Activated naive CD4-positive, alpha-beta T cell treated with anti-CD3 and anti-CD28 coated beads, Interleukin-2, amount 50 U/mL, for 72 hours (primary cell): ENCODE measurements around the gene FAM187B. TPM values are rescaled to one million over a fixed set of nuclear protein-coding genes. Genes with fewer than 3 reads are reported as not detected.
"Not testable (repeated sequence)": the region's sequence is repeated elsewhere in the genome, so short reads cannot be mapped to it uniquely, and the experiment has no call there.

Experiments
- ATAC-seq, 2 donors: fragments of 150-1000 bp; cut with Tn5 transposase; 2 replicates each; pipeline ENCODE4 v1.10.0; 2021; ENCODE audit warnings: mild to moderate bottlenecking in 2 of 2, moderate library complexity in 2 of 2
- DNase-seq, 2 donors: peaks; one replicate each; pipeline ENCODE4 v3.0.0; 2021 to 2022; ENCODE audit warnings: low spot score in 2 of 2
- H3K27ac Mint-ChIP-seq, 2 donors: one replicate each; pipeline ENCODE4 v1.8.0; 2022; ENCODE audit warnings: mild to moderate bottlenecking in 2 of 2, mixed read lengths in 2 of 2
- H3K36me3 Mint-ChIP-seq, 2 donors: one replicate each; pipeline ENCODE4 v1.8.0; 2022; ENCODE audit warnings: mixed read lengths in 2 of 2
- H3K9me3 Mint-ChIP-seq, 2 donors: one replicate each; pipeline ENCODE4 v1.8.0; 2022; ENCODE audit warnings: mixed read lengths in 2 of 2
- total RNA-seq, 2 donors: library from RNA; stranded (reverse); gene quantifications; one replicate each; pipeline ENCODE4 v1.2.3, GENCODE V29; 2022

Gene FAM187B
- total RNA-seq, 2 donors from 2014 or later: not detected

DNA sequence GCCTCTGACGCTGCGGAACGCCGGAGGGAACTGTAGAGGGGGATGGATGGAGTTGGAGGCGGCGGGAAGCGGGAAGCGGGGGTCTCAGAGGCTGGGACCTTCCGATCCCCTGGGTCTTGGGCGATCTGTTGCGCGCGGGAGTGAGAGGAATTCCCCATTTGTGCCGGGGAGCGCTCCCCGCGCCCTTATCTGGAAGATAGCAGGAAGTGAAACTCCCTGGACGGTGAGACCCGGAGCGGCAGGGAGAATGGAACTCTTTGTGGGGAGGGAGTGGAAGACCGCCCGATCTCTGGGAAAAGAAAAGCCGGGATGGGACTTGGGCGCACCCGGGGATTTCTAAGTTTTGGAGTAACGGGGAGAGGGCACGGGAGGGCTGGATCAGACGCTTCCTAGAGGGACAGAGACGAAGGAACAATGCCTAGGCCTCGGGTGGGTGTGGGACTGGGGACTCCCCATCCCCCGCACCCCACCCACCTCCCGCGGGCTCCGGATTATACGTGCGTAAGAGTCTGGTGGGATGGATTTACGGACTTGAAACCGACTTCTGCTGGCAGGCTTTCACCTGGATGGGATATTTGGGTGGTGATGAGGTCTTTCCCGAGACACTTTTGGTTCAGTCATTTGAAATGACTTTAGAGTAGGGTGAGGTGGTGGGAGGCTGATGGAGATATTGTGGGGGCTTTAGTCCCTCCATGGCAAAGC, 20.8 kb upstream of the FAM187B start:
- H3K36me3 Mint-ChIP-seq: peaks cover 8 to 37% of the 10 kb centered on the region in 2 donors
- peak overlapping the region; percentile 63 to 94 for H3K27ac Mint-ChIP-seq
- H3K9me3 Mint-ChIP-seq: peaks cover 5% of the 10 kb centered on the region in 2 donors
- ATAC-seq (no peak), DNase-seq (peak in 1 of 2 donors; percentile 57)

DNA sequence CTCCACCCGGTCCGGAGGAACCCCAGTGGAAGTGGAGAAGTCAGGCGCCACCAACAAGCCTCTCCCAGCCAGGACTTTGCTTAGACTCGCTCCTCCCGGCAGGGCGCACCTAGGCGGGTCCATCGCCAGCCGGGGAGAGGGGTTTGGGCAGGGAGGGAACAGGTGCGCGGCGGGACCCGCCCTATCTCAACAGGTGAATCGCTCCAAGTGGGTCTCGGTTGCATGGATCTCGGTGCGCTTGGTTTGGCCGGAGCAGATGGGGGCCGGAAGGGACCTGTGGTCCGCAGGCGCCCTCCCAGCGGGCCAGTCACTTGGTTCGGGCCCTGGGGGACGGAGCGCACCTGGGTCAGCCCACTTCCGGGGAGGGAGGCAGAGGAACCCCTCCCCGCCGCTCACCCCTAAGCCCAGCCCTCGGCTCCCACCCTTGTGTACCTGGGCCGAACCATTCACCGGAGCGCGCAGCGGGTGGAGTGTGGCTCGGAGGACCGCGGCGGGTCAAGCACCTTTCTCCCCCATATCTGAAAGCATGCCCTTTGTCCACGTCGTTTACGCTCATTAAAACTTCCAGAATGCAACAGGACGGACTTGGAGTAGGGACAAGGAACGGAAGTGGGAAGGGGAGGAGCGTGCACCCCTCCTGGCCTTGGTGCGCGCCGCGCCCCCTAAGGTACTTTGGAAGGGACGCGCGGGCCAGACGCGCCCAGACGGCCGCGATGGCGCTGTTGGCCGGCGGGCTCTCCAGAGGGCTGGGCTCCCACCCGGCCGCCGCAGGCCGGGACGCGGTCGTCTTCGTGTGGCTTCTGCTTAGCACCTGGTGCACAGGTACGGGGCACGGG, 20.0 kb upstream of the FAM187B start, which contains the start of gene LSR:
Gene LSR, plus strand, starts transcription at position 693 of the 836 bp plus-strand sequence. Its CDS starts 21 bp downstream, at position 714.
- Mint-ChIP-seq H3K27ac (peak within 1 kb of the TSS; percentile 63 to 97), H3K9me3 (peaks cover 5 to 10% of the 10 kb centered on the region in 2 donors)

DNA sequence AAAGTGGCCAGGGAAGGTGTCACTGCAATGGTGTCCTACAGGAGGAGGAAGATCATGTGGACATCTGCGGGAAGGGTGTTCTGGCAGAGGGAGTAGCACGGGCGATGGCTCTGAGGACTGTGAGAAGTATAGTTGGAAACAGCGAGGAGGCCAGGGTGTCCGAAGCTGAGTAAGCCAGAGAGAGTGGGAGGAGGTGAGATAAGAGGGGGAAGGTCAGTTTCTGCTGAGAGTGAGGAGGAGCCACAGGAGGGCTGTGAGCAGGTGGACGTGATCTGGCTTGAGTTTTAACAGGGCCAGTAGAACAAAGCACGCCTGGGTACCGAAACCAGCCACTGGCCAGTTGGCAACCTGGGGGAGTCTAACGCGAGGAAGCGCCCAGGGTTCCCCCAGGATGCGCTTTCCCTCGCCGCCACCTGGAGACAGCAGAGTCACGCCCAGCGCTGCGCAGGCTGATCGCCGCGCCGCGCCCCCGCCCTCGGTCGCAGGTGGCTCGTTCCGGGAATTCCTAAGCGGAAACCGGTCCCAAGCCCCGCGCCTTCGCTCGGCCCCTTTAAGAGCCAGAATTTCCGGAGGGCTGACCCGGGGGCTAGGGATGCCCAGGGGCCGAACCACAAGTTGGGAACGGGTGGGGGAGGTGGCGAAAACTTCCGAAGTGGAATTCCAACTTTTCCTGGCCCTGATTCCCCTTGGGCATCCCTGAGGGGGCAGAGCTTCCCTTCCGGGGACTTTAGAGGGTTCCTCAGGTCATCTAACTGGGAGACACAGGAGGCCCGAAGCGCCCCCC, 19.2 kb upstream of the FAM187B start:
- Mint-ChIP-seq H3K36me3 (peaks cover 12 to 44% of the 10 kb centered on the region in 2 donors), H3K27ac (peak overlapping the region; percentile 62 to 63), H3K9me3 (peaks cover 5 to 12% of the 10 kb centered on the region in 2 donors)
- ATAC-seq (peak; percentile 52 to 75), DNase-seq (peak; percentile 53 to 71)

More for the DNA sequence above, 20.0 kb upstream of the FAM187B start, which contains the start of gene LSR:
- ATAC-seq (peak; percentile 74 to 93), DNase-seq (peak; percentile 65 to 77)
- H3K36me3 Mint-ChIP-seq: peaks cover 12 to 43% of the 10 kb centered on the region in 2 donors

DNA sequence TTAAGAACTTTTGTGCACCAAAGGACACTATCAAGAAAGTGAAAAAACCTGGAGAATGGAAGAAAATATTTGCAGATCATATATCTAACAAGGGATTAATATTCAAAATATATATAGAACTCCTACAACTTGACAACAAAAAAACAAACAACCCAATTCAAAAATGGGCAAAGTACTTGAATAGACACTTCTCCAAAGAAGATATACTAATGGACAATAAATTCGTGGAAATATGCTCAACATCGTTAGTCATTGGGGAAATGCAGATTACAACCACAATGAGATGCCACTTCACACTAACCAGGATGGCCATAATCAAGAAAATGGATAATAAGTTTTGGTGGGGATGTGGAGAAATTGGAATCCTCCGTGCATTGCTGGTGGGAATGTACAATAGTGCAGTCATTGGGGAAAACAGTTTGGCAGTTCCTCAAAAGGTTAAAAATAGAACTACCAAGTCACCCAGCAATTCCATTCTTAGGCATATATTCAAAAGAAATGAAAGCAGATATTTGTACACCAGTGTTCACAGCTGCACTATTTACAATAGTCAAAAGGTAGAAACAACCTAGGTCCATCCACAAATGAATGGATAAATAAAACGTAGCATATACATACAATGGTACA, 18.0 kb upstream of the FAM187B start:
- ATAC-seq (no peak), DNase-seq (no peak)
- Mint-ChIP-seq H3K36me3 (peaks cover 12 to 50% of the 10 kb centered on the region in 2 donors), H3K9me3 (peaks cover 5 to 18% of the 10 kb centered on the region in 2 donors), H3K27ac (no peak overlapping the region)

DNA sequence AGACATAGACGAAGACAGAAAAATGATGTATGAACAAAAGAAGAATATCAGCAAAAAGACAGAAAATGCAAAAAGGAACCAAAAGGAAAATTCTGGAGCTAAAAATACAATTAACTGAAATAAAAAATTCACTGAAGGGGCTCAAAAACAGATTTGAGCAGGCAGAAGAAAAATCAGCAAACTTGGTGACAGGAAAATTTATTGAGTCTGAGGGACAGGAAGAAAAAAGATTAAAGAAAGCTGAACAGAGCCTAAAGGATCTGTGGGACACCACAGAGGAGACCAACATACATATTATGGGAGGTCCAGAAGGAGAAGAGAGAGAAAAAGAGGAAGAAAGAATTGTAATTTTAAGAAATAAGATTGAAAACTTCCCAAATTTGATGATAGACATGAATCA, 12.9 kb upstream of the FAM187B start:
- Mint-ChIP-seq H3K36me3 (peaks cover 14 to 43% of the 10 kb centered on the region in 2 donors), H3K27ac (no peak overlapping the region), H3K9me3 (peaks cover 12 to 34% of the 10 kb centered on the region in 2 donors)
- ATAC-seq: no peak
- no peak for DNase-seq

DNA sequence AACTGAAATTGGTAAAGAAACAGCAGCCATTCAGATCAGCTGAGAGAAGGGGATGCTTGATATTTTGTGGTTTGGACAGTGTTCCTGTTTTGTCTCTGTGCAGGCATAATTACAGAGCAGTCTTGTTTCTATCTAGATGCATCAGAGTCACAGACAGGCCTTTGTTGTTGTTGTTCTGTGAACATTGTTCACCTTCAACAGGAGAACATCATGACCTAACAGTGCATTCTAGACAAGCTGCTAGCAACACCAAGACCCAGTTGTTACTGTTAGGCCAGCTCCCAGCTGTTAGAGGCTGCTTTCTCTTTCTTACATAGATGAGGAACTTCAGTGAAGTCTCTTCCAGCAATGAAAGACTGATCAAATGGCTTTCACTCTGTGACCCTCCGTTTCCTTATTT, 11.8 kb upstream of the FAM187B start:
- Mint-ChIP-seq H3K36me3 (peaks cover 14 to 44% of the 10 kb centered on the region in 2 donors), H3K9me3 (peaks cover 12 to 34% of the 10 kb centered on the region in 2 donors), H3K27ac (peak overlapping the region in 1 of 2 donors; percentile 67)
- DNase-seq: no peak
- ATAC-seq: peak; percentile 60 to 87

DNA sequence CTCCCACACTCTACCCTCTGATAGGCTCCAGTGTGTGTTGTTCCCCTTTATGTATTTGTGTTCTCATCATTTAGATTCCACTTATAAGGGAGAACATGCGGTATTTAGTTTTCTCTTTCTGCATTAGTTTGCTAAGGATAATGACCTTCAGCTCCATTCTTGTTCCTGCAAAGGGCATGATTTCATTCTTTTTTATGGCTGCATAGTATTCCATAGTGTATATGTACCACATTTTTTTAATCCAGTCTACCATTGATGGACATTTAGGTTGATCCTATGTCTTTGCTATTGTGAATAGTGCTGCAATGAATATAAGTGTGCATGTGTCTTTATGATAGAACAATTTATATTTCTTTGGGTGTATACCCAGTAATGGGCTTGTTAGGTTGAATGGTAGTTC, 11.1 kb upstream of the FAM187B start:
- H3K27ac Mint-ChIP-seq: peak overlapping the region in 1 of 2 donors; percentile 67
- DNase-seq, ATAC-seq: not testable (repeated sequence)
- H3K9me3 Mint-ChIP-seq: peaks cover 10 to 31% of the 10 kb centered on the region in 2 donors
- H3K36me3 Mint-ChIP-seq: peaks cover 14 to 46% of the 10 kb centered on the region in 2 donors

DNA sequence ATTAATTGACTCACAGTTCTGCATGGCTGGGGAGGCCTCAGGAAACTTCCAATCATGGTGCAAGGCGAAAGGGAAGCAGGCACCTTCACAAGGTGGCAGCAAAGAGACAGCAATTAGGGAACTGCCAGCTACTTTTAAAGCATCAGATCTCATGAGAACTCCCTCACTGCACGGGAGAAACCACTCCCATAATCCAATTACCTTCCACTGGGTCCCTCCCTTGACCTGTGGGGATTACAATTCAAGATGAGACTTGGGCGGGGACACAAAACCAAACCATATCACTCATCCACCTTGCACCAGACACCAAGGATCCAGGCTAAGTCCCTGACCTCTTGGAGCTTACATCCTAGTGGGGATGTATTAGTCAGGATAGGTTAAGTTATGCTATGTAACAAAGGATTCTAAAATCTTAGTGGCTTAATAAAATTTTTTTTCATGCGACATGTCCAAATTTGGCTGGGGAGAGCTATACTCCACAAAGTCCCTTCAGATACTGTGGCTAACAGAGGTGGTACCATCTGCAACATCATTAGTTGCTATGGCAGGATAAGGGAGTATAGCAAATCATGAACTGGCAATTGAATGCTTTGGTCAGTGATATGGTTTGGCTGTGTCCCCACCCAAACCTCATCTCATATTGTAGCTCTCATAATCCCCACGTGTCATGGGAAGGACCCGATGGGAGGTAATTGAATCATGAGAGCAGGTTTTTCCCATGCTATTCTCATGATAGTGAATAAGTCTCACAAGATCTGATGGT, 8.3 kb upstream of the FAM187B start:
- peaks cover 10 to 38% of the 10 kb centered on the region in 2 donors for H3K36me3 Mint-ChIP-seq
- peaks cover 8 to 23% of the 10 kb centered on the region in 2 donors for H3K9me3 Mint-ChIP-seq
- DNase-seq: peak in 1 of 2 donors; percentile 52
- peak in 1 of 2 donors; percentile 26 for ATAC-seq
- H3K27ac Mint-ChIP-seq: no peak overlapping the region

DNA sequence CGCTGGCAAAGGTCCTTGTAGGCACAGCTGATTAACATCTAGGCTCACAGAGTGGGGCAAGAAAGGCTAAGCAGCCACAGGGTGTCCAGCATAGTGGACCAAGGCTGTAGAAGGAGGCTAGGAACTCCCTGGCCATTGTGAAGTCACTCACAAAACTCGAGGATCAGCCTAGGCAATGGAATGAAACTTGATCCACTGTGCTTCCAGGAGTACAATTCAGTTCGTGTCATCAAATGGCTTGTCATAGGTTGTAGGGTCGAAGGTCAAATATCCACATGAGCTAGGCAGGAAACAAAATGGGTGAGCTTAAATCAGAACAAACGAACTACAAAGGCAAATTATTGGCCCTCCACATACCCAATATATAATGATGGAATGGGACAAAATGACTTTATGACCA, 4.4 kb upstream of the FAM187B start:
- peaks cover 0 to 13% of the 10 kb centered on the region in 2 donors for H3K36me3 Mint-ChIP-seq
- H3K27ac Mint-ChIP-seq: no peak overlapping the region
- ATAC-seq: no peak
- H3K9me3 Mint-ChIP-seq: peaks cover 0 to 4% of the 10 kb centered on the region in 2 donors
- peak in 1 of 2 donors; percentile 7 for DNase-seq

DNA sequence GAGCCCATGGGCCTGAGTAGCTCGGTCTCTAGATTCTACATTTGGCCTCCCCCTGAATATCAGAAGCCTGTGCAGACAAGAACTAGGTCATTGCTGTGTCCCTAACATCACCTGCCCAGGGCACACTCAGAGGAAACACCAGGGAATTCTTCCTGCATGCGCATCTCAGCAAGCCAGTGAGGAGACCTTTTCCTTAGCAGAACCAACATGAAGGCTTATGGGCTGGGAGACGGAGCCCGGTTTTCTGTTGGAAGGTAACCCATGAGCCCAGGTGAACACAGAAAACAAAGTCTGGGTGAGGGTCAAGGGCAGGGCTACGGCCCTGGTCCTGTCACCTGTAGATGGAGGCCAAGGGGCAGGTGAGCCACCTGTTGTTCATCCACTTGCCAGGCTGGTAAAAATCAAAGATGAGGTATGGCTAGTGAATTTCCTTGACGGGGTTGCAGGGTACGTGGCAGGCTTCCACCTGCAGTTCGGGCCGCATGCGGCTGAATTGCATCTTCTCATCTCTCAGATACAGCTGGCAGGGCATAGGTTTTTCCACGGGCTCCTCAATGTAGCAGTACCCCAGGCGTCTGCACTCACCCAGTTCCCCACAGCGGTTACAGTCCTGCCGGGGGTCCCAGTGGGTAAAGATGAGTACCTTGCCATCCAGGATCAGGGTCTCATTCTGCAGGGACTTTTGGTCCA, 3.6 kb upstream of the FAM187B start:
- no peak for ATAC-seq
- peak in 1 of 2 donors; percentile 35 for DNase-seq
- Mint-ChIP-seq H3K27ac (no peak overlapping the region), H3K9me3 (peaks cover 0 to 4% of the 10 kb centered on the region in 2 donors), H3K36me3 (peaks cover 0 to 13% of the 10 kb centered on the region in 2 donors)

DNA sequence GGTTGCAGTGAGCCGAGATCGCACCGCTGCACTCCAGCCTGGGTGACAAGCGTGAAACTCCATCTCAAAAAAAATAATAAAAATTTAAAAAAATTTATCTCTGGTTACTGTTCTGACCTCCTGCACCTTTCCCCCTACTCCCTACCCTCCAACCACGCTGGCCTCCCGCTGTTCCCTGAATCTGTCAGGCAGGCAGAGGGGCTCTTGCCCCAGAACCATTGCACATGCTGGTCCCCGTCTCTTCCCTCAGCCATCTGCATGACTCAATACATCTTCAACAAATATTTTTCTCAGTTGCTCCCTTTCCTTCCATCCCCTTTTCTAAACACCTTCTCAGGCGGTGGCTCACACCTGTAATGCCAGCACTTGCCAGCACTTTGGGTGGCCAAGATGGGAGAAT, 1.1 kb upstream of the FAM187B start:
- DNase-seq (peak in 1 of 2 donors; percentile 16), ATAC-seq (no peak)
- H3K9me3 Mint-ChIP-seq: peaks cover 0 to 4% of the 10 kb centered on the region in 2 donors
- H3K36me3 Mint-ChIP-seq: peaks cover 0 to 6% of the 10 kb centered on the region in 2 donors
- H3K27ac Mint-ChIP-seq: peak overlapping the region in 1 of 2 donors; percentile 48

DNA sequence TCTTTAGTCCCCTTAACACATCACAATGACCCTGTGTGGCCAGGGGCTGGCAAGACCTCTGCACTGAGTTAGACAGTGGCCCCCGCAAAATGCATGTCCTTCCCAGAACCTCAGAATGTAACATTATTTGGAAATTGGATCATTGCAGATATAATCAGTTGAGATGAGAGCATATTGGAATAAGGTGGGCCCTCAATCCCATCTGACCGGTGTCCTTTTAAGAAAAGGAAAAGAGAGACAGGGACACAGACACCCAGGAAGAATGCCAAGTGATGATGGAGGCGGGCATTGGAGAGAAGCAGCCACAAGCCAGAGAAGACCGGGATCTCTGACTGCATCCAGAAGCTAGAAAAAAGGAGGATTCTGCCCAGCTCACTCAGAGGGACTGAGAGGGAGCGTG, 1.8 kb downstream of the FAM187B start:
- ATAC-seq (no peak), DNase-seq (peak in 1 of 2 donors; percentile 7)
- Mint-ChIP-seq H3K36me3 (no peaks in the 10 kb centered on the region), H3K9me3 (no peaks in the 10 kb centered on the region), H3K27ac (peak overlapping the region in 1 of 2 donors; percentile 2)

DNA sequence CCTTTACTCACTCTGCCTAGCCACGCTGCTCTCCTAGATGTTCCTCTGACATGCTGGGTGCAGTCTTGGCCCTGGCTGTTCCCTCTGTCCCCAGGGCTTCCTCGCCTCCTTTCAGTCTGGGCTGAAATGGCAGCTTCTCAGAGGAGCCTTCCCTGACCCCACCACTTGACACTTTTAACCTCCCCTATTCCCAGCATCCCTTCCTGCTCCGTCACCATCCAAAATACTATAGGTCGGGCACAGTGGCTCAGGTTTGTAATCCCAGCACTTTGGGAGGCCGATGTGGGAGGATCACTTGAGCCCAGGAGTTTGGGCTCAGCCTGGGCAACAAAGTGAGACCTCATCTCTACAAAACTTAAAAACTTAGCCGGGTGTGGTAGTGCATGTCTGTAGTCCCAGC, 2.6 kb downstream of the FAM187B start:
- no peak overlapping the region for H3K27ac Mint-ChIP-seq
- H3K36me3 Mint-ChIP-seq: no peaks in the 10 kb centered on the region
- no peaks in the 10 kb centered on the region for H3K9me3 Mint-ChIP-seq
- no peak for ATAC-seq
- peak in 1 of 2 donors; percentile 35 for DNase-seq

DNA sequence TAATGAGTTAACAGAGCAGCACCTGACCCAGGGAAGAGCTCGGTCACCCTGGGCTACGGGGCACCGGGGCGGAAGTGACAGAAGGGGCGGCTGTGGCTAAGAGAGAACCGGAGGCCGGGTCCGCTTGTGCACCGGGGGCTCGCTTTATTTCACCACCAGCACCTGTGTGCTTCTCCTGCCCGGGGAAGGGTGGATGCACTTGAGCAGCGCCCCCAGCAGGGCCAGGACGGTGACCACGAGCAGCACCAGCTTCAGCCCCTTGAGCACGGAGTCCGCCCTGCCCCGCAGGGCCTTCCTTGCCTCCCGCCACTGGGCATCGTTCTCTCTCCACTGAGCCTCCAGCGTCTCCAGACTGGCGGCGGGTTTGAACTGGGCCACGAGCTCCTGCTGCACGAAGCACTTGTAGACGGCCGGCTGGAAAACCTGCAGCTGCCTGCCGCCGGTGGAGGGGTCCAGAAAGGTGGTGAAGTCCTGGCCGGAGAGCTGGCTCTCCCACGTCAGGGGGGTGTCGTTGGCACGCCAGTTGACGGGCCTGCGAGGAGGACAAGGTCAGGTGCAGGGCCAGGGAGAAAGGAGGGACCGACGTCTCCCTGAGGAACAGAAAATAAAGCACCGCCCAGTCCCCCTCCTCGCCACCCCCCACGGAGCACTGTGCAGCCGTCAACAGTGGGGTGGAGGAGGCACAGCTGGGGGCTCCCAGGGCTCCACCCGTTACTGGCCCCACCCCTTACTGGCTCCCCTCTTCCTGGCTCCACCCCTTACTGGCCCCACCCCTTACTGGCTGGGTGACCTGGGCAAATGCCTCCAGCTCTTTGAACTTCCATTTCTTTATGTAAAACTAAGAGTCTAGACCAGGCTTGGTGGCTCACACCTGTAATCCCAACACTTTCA, 3.6 kb downstream of the FAM187B start:
- Mint-ChIP-seq H3K27ac (no peak overlapping the region), H3K9me3 (no peaks in the 10 kb centered on the region), H3K36me3 (no peaks in the 10 kb centered on the region)
- no peak for ATAC-seq
- peak in 1 of 2 donors; percentile 53 for DNase-seq
